H1 (cell line): Measurements from ENCODE around the gene WNK2. TPM values are rescaled to one million over a fixed set of nuclear protein-coding genes. Genes with fewer than 3 reads are reported as not detected.

Source experiments
- CTCF ChIA-PET: fragments of 300-600 bp; sonication (Branson Sonifier 250); formaldehyde crosslinking; loops from one replicate; lab custom pipeline; 2021; ENCODE audit not compliant: partially characterized antibody; lab: Charles Lee
- POLR2A ChIA-PET: fragments of 300-600 bp; sonication (Branson Sonifier 250); formaldehyde crosslinking; loops from one replicate; lab custom pipeline; 2021; ENCODE audit warnings: inconsistent platforms; ENCODE audit not compliant: partially characterized antibody; lab: Charles Lee
- DNase-seq, 2 experiments: peaks; one replicate each; pipeline versions ENCODE4 v3.0.0 to v3.0.0-alpha.2; 2010 to 2022; ENCODE audit warnings: low spot score in 2 of 2, low read depth in 1 of 2, mixed read lengths in 1 of 2
- FAIRE-seq: peaks from 2 replicates; lab custom pipeline; 2011; peaks lifted over from hg19 to GRCh38; lab: Jason Lieb, UNC
- H2AFZ ChIP-seq: 2 replicates; pipeline ENCODE4 v1.8.1; 2012; ENCODE audit warnings: low read length, inconsistent platforms
- H2AK5ac ChIP-seq: 2 replicates; pipeline ENCODE4 v1.6.1; 2013; ENCODE audit warnings: low read depth, low read length
- H2BK120ac ChIP-seq: replicated peaks from 2 replicates; pipeline ENCODE3; 2013; ENCODE audit warnings: low read depth, low read length, inconsistent platforms
- H2BK12ac ChIP-seq: 2 replicates; pipeline ENCODE4 v1.6.1; 2013; ENCODE audit warnings: low read depth, low read length
- H2BK15ac ChIP-seq: 2 replicates; pipeline ENCODE4 v1.6.1; 2013; ENCODE audit warnings: low read length
- H2BK20ac ChIP-seq: 2 replicates; pipeline ENCODE4 v1.6.1; 2013; ENCODE audit warnings: low read length
- H2BK5ac ChIP-seq: 2 replicates; pipeline ENCODE4 v1.6.1; 2013; ENCODE audit warnings: low read depth, low read length
- H3K14ac ChIP-seq: 2 replicates; pipeline ENCODE4 v1.6.1; 2013; ENCODE audit warnings: inconsistent platforms; ENCODE audit not compliant: insufficient read length
- H3K18ac ChIP-seq: 2 replicates; pipeline ENCODE4 v1.6.1; 2013; ENCODE audit warnings: low read length; ENCODE audit errors: extremely low read depth
- H3K23ac ChIP-seq: 2 replicates; pipeline ENCODE4 v1.6.1; 2013; ENCODE audit warnings: inconsistent platforms; ENCODE audit not compliant: insufficient read length
- H3K23me2 ChIP-seq: 2 replicates; pipeline ENCODE4 v1.6.1; 2013; ENCODE audit warnings: low read depth, low read length
- H3K27ac ChIP-seq: 2 replicates; pipeline ENCODE4 v1.6.1; 2011; ENCODE audit warnings: low read depth, low read length, inconsistent platforms
- H3K27me3 ChIP-seq, 4 experiments: replicated peaks in 1 of 4; 1 replicate in 1 of 4; 2 replicates in 3 of 4; pipeline versions ENCODE4 v1.6.1 to v1.8.1; 2011 to 2013; ENCODE audit warnings: low read length in 3 of 4, mild to moderate bottlenecking in 3 of 4, inconsistent platforms in 2 of 4, mixed read lengths in 2 of 4, moderate library complexity in 1 of 4; ENCODE audit not compliant: control insufficient read depth in 3 of 4, insufficient read depth in 3 of 4; ENCODE audit errors: extremely low read depth in 1 of 4
- H3K36me3 ChIP-seq, 4 experiments: 2 replicates each; pipeline versions ENCODE4 v1.6.1 to v1.8.1; 2011 to 2013; ENCODE audit warnings: mild to moderate bottlenecking in 4 of 4, low read length in 3 of 4, moderate library complexity in 2 of 4, control low read depth in 1 of 4, inconsistent platforms in 1 of 4; ENCODE audit not compliant: insufficient read depth in 4 of 4, control insufficient read depth in 2 of 4
- H3K4ac ChIP-seq: replicated peaks from 2 replicates; pipeline ENCODE3; 2013; ENCODE audit warnings: low read length, low read depth, mixed read lengths, inconsistent platforms; ENCODE audit not compliant: insufficient read length
- H3K4me1 ChIP-seq, 4 experiments: replicated peaks in 1 of 4; 1 replicate in 1 of 4; 2 replicates in 3 of 4; pipeline versions ENCODE4 v1.6.1 to v1.8.1; 2011 to 2013; ENCODE audit warnings: low read length in 3 of 4, inconsistent platforms in 2 of 4, mixed read lengths in 1 of 4; ENCODE audit not compliant: insufficient read depth in 4 of 4, control insufficient read depth in 3 of 4
- H3K4me2 ChIP-seq, 2 experiments: 2 replicates each; pipeline versions ENCODE4 v1.6.1 to v1.8.1; 2011 to 2013; ENCODE audit warnings: low read depth in 2 of 2, low read length in 2 of 2, control low read depth in 1 of 2, inconsistent platforms in 1 of 2, mild to moderate bottlenecking in 1 of 2; ENCODE audit not compliant: insufficient read depth in 1 of 2
- H3K4me3 ChIP-seq, 4 experiments: fragments of 200-600, 300-600 bp in 1 of 4; sonication (generic), shearing (Covaris generic), sonication (Bioruptor Twin) in 1 of 4; 2 replicates each; pipeline versions ENCODE4 v1.5.1 to v1.8.1; 2011 to 2016; ENCODE audit warnings: low read length in 4 of 4, low read depth in 3 of 4, control low read depth in 2 of 4, inconsistent platforms in 2 of 4, mild to moderate bottlenecking in 2 of 4, mixed read lengths in 1 of 4, moderate library complexity in 1 of 4; ENCODE audit not compliant: insufficient read depth in 2 of 4; ENCODE audit errors: extremely low read depth in 1 of 4
- H3K56ac ChIP-seq: replicated peaks from 2 replicates; pipeline ENCODE3; 2013; ENCODE audit warnings: low read depth, mild to moderate bottlenecking, mixed read lengths, low read length, inconsistent platforms; ENCODE audit not compliant: insufficient read length
- H3K79me1 ChIP-seq: 2 replicates; pipeline ENCODE4 v1.6.1; 2013; ENCODE audit warnings: low read depth, low read length, control low read depth
- H3K79me2 ChIP-seq, 2 experiments: 2 replicates each; pipeline versions ENCODE4 v1.6.1 to v1.8.1; 2012 to 2013; ENCODE audit warnings: low read length in 2 of 2, mild to moderate bottlenecking in 2 of 2, inconsistent platforms in 1 of 2; ENCODE audit not compliant: insufficient read depth in 2 of 2, control insufficient read depth in 1 of 2
- H3K9ac ChIP-seq, 4 experiments: replicated peaks in 1 of 4; 1 replicate in 1 of 4; 2 replicates in 3 of 4; pipeline versions ENCODE4 v1.6.1 to v1.8.1; 2011 to 2013; ENCODE audit warnings: low read depth in 3 of 4, low read length in 3 of 4, control low read depth in 2 of 4, mild to moderate bottlenecking in 2 of 4, moderate library complexity in 2 of 4, inconsistent platforms in 1 of 4; ENCODE audit errors: extremely low read depth in 1 of 4
- H3K9me3 ChIP-seq, 2 experiments: 2 replicates each; pipeline versions ENCODE4 v1.6.1 to v1.8.1; 2012 to 2013; ENCODE audit warnings: mild to moderate bottlenecking in 2 of 2, moderate library complexity in 2 of 2, control low read depth in 1 of 2, inconsistent platforms in 1 of 2, low read depth in 1 of 2, low read length in 1 of 2, mixed read lengths in 1 of 2; ENCODE audit not compliant: insufficient read depth in 2 of 2
- H4K20me1 ChIP-seq, 2 experiments: replicated peaks in 1 of 2; 2 replicates each; pipeline versions ENCODE3 to v1.8.1; 2011 to 2013; ENCODE audit warnings: inconsistent platforms in 2 of 2, low read length in 2 of 2, mild to moderate bottlenecking in 1 of 2; ENCODE audit not compliant: insufficient read depth in 2 of 2, control insufficient read depth in 1 of 2
- H4K5ac ChIP-seq: 2 replicates; pipeline ENCODE4 v1.6.1; 2013; ENCODE audit warnings: low read length, low read depth, mixed read lengths, inconsistent platforms; ENCODE audit not compliant: insufficient read length
- H4K8ac ChIP-seq: 2 replicates; pipeline ENCODE4 v1.8.0; 2013; ENCODE audit warnings: mild to moderate bottlenecking, moderate library complexity, low read length, inconsistent platforms; ENCODE audit not compliant: insufficient read depth; ENCODE audit errors: extremely low read depth
- H4K91ac ChIP-seq: replicated peaks from 2 replicates; pipeline ENCODE3; 2013; ENCODE audit warnings: low read length, mixed read lengths, inconsistent platforms; ENCODE audit not compliant: insufficient read length
- BACH1 ChIP-seq: IDR thresholded peaks from 2 replicates; pipeline ENCODE4 v1.6.1; 2012; ENCODE audit warnings: low read length, improper control_type of control experiment
- BCL11A ChIP-seq, 2 experiments: IDR thresholded peaks; one replicate each; pipeline ENCODE4 v1.6.1; 2011; ENCODE audit warnings: low read depth in 2 of 2, low read length in 2 of 2, mild to moderate bottlenecking in 2 of 2
- BRCA1 ChIP-seq: IDR thresholded peaks from 2 replicates; pipeline ENCODE4 v1.6.1; 2012; ENCODE audit warnings: low read depth, low read length, improper control_type of control experiment
- CREB1 ChIP-seq: IDR thresholded peaks from 2 replicates; pipeline ENCODE4 v1.6.1; 2012; ENCODE audit warnings: inconsistent platforms
- CTBP2 ChIP-seq: IDR thresholded peaks from 2 replicates; pipeline ENCODE4 v1.7.0; 2011; ENCODE audit warnings: borderline replicate concordance, mild to moderate bottlenecking, moderate library complexity, mixed read lengths, low read length; ENCODE audit not compliant: insufficient read depth, insufficient read length
- EGR1 ChIP-seq: IDR thresholded peaks from 2 replicates; pipeline ENCODE4 v1.6.1; 2011; ENCODE audit warnings: low read depth, low read length, borderline replicate concordance
- KDM1A ChIP-seq: fragments of 200-600, 300-600 bp; sonication (generic); IDR thresholded peaks from 2 replicates; pipeline ENCODE4 v1.7.1; 2016; ENCODE audit warnings: mild to moderate bottlenecking, low read length, borderline replicate concordance
- MAX ChIP-seq: IDR thresholded peaks from 2 replicates; pipeline ENCODE4 v1.6.1; 2012; ENCODE audit warnings: inconsistent platforms
- NANOG ChIP-seq: IDR thresholded peaks from 2 replicates; pipeline ENCODE4 v1.6.1; 2011; ENCODE audit warnings: low read length, low read depth, mild to moderate bottlenecking, inconsistent platforms; ENCODE audit not compliant: insufficient read depth, poor library complexity, severe bottlenecking
- POU5F1 ChIP-seq: IDR thresholded peaks from 2 replicates; pipeline ENCODE4 v1.6.1; 2011; ENCODE audit warnings: low read depth, mild to moderate bottlenecking, low read length, moderate library complexity
- RBBP5 ChIP-seq: IDR thresholded peaks from 2 replicates; pipeline ENCODE4 v1.7.1; 2012; ENCODE audit warnings: low read depth, mild to moderate bottlenecking, inconsistent platforms, low read length, moderate library complexity, borderline replicate concordance
- RNF2 ChIP-seq: fragments of 200-900, 300-1000 bp; sonication (generic); IDR thresholded peaks from 2 replicates; pipeline ENCODE4 v1.7.1; 2016; ENCODE audit warnings: borderline replicate concordance, low read depth, mild to moderate bottlenecking, antibody characterized with exemption, low read length; ENCODE audit not compliant: poor library complexity, severe bottlenecking; ENCODE audit errors: missing control alignments
- RXRA ChIP-seq: IDR thresholded peaks from 2 replicates; pipeline ENCODE4 v1.6.1; 2011; ENCODE audit warnings: low read depth, mild to moderate bottlenecking, low read length, moderate library complexity; ENCODE audit not compliant: insufficient read depth
- SIX5 ChIP-seq: IDR thresholded peaks from 2 replicates; pipeline ENCODE4 v1.6.1; 2011; ENCODE audit warnings: mild to moderate bottlenecking, low read depth, low read length
- WGBS, 2 experiments: shearing (Covaris generic) in 1 of 2; methylation state at CpG; one replicate each; pipeline versions ENCODE4 v1.1.6 to v1.1.7; 2013 to 2015; ENCODE audit warnings: low lambda C conversion rate in 2 of 2, mixed read lengths in 2 of 2, inconsistent platforms in 1 of 2, low coverage in 1 of 2, missing lambda C conversion rate in 1 of 2; ENCODE audit not compliant: insufficient replicate concordance in 2 of 2, insufficient coverage in 1 of 2, insufficient read length in 1 of 2; ENCODE audit errors: extremely low coverage in 1 of 2, missing lambda C conversion rate in 1 of 2; 5-methylcytosine and 5-hydroxymethylcytosine counted together
- polyA plus RNA-seq, 7 experiments: library from polyadenylated mRNA; depleted of rRNA in 3 of 7; stranded (reverse) in 5 of 7; unstranded in 2 of 7; fragments of >200 nt in 5 of 7; fragments of 200-250 nt in 2 of 7; gene quantifications; 1 replicate in 5 of 7; 2 replicates in 1 of 7; 4 replicates in 1 of 7; pipeline versions ENCODE4 v1.2.1 to v1.2.3, GENCODE V29; 2011 to 2013; ENCODE audit warnings: missing spikeins in 2 of 7, mixed read lengths in 2 of 7
- total RNA-seq: library from RNA; stranded (reverse); fragmentation: NEBNext Ultra II Directional; extraction: Animal tissue kit (Norgen Biotek cat#: 25700); gene quantifications from 2 replicates; pipeline ENCODE4 v1.2.1, GENCODE V29; 2021

The WNK2 gene
- total and polyA plus RNA-seq, 2 of the 8 experiments (the other 6 are each of a cell fraction or from before 2014, with no cell fraction given) = 12.0 to 87.2 TPM

- Histone ChIP-seq H4K8ac (no peak overlapping the region), H3K79me1 (peaks cover 11% of the 10 kb centered on the region), H3K4me1 (peaks cover 0 to 3% (median 0%) of the 10 kb centered on the region in 4 experiments; a peak in 1 of 7 replicates), H3K4me2 (no peak overlapping the region), H2BK20ac (no peak overlapping the region), H2BK15ac (no peak overlapping the region), H2BK5ac (no peak overlapping the region), H3K4ac (no peak overlapping the region), H2AK5ac (no peak overlapping the region), H3K23me2 (no peaks in the 10 kb centered on the region), H2BK120ac (no peak overlapping the region), H3K14ac (no peak overlapping the region), H3K79me2 (peaks cover 0 to 17% of the 10 kb centered on the region in 2 experiments; a peak in 2 of 4 replicates), H3K23ac (no peak overlapping the region), H3K9ac (no peak overlapping the region), H3K4me3 (no peak overlapping the region), H3K56ac (no peak overlapping the region), H4K20me1 (peaks cover 6 to 7% of the 10 kb centered on the region in 2 experiments), H2BK12ac (no peak overlapping the region), H3K27me3 (no peaks in the 10 kb centered on the region), H2AFZ (no peak overlapping the region), H3K27ac (no peak overlapping the region), H4K91ac (no peak overlapping the region), H4K5ac (no peak overlapping the region), H3K18ac (no peak overlapping the region), H3K9me3 (no peaks in the 10 kb centered on the region), H3K36me3 (peaks cover 0 to 3% (median 1%) of the 10 kb centered on the region in 4 experiments; a peak in 2 of 8 replicates)
- FAIRE-seq (no peak), DNase-seq (no peak)
- CTCF ChIA-PET = interaction anchor here (0.8 to 3.2 kb wide), 5 partner anchors 9 to 77 kb away, joined by 3 to 15 read pairs (median 4); no protein-coding TSS in a partner anchor
- WGBS, 2 experiments = 95% methylated on average over 15 of the region's 15 CpGs; no CpG with 5 or more reads in 1 of the 2 experiments
- POLR2A ChIA-PET = interaction anchor here (1.1 to 1.2 kb wide), 2 partner anchors 9 to 59 kb away, joined by 3 read pairs; no protein-coding TSS in a partner anchor
- TF ChIP-seq BCL11A (IDR thresholded peaks at IDR 0.05; ENCODE audit: low read depth in 2 of 2, low read length in 2 of 2) (no peak), RBBP5 (no peak), BACH1 (no peak), CTBP2 (no peak), NANOG (no peak), CREB1 (no peak), RXRA (no peak), SIX5 (no peak), EGR1 (no peak), KDM1A (no peak), POU5F1 (no peak), BRCA1 (no peak), MAX (no peak), RNF2 (no peak)
Measured at GRCh38 chr9:93230601-93231000, 46.7 kb downstream of the WNK2 start.
